GM19467 (cell line): ENCODE data around the gene ETDC.
"Not testable (repeated sequence)": the region's sequence is repeated elsewhere in the genome, so short reads cannot be mapped to it uniquely, and the experiment has no call there.

Experiments used
- ATAC-seq: cut with Tn5 transposase; IDR thresholded peaks from one replicate; pipeline ENCODE4 v1.9.1; 2021; ENCODE audit warnings: mild to moderate bottlenecking, moderate library complexity; ENCODE audit not compliant: unreplicated experiment

The ETDC gene

GRCh38 chrX:135309430-135309923 is at the start of gene ETDC:
ETDC (plus strand) TSS chrX:135309480; CDS start chrX:135309480, 0 bp downstream.
- ATAC-seq, result no peak

GRCh38 chrX:135260976-135261375 is 48.3 kb upstream of the ETDC start:
- not testable (repeated sequence) for ATAC-seq

DNA sequence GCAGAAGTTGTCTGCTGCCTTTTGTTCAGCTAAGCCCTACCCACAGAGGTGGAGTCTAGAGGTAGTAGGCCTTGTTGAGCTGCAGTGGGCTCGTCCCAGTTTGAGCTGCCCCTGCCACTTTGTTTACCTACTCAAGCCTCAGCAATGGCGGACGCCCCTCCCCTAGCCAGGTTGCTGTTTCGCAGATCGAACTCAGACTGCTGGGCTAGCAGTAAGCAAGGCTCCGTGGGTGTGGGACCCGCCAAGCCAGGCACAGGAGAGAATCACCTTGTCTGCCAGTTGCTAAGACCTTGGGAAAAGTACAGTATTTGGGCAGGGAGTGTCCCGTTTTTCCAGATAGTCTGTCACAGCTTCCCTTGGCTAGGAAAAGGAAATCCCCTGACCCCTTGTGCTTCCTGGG is 45.9 kb upstream of the ETDC start:
- not testable (repeated sequence) for ATAC-seq

GRCh38 chrX:135264206-135264605 is 45.1 kb upstream of the ETDC start:
- ATAC-seq, result no peak

GRCh38 chrX:135273162-135273561 is 36.1 kb upstream of the ETDC start:
- ATAC-seq, result no peak

DNA sequence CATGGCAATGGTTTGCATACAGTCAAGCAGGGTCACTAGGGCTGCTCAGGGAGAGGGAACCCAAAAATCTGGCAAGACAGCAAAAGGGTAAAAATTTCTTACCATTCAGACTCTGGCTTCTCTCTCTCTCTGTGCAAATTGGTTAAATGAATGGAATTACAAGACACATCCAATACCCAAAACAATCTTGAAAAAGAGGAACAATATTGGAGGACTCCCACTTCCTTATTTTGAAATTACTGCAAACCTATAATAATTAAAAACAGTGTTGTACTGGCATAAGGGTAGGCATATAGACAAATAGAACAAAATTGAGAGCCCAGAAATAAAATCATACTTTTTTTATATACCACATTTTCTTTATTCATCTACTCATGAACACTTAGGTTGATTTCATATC is 33.3 kb upstream of the ETDC start:
- no peak for ATAC-seq

DNA sequence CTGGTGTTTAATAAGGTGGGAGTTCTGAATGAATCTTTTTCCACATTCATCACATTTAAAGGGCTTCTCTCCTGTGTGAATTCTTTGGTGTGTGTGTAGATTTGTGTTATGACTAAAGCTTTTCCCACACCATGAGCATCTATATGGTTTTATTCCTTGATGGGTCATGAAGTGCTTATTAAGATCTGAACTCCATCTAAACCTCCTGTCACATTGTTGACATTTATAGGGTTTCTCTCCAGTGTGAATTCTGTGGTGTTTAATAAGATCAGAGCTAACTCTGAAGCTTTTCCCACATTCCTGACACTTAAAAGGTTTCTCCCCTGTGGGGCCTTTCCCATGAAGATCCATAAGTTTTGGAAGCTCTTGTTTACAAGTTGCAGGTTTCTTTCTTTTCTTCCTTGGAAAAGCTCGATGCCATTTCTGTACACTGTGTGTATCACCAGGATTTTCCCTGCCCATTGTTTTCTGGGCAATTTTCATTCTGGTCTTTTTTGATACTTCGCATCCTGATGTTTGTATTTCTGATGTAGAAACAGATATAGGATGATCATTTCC is 21.9 kb upstream of the ETDC start:
- ATAC-seq, result no peak

- peak; percentile 94 for ATAC-seq
Observed at GRCh38 chrX:135295238-135295943, 13.9 kb upstream of the ETDC start.

GRCh38 chrX:135295944-135296305 is 13.4 kb upstream of the ETDC start:
- ATAC-seq, result peak; percentile 33

DNA sequence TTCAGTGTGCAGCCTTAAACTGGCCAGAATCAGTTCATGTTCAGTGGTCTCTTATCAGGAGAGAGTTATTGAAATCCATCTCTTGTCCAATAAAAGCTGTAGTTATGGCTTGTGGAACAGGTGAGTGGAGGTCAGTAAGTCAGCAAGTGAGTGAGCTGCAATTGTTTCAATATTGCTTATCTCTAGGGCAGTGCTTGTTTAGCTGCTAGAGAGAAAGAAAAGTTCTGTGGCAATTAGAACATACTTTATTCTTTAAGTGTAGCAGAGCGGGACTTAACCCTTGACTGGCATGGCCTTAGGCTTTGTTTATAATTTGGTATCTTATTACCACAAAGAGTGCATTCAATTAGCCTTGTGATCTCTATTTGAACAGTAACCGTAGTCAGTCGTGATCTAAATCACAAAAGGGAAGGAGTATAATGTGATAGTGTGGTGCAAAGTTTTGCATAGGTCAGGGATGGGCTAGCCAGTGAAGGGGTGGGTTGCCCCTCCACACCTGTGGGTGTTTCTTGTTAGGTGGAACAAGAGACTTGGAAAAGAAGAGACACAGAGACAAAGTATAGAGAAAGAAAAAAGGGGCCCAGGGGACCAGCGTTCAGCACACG is 6.9 kb upstream of the ETDC start:
- no peak for ATAC-seq

DNA sequence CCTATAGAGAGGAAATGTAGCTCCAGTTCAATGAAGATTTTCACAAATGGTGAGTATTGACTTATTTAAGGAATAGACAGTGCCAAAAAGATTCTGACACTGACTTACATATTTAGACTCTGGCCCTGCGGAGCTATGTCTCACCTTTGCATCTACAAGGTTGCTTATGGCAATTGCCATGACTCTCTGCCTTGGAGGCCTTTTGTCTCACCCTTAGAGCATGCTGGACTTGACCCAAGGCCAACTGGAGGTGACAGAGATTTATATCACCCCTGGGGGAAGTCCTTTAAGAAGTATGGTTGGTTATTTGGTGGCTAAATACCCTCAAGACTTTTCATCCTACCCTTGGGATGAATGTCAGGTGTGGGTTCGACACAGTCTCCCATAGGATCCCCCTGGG is 4.5 kb upstream of the ETDC start:
- no peak for ATAC-seq

DNA sequence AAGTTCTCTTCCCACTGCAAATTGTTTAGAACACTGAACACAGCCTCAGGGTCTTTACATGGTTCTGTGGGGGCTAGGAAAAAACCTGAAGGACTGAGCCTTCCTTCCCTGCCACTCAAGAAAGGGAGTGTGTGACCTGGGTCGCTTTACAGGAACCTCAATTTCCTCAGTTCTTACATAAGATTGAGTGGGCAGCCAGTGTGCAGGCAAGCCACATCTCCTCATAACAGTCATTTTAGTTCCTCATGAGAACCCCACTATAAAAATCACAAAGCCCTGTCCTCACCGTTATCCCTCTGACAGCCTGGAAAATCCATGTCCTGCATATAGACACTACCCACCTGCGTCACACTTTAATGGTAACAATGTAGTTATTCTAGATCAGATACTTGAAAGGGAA is 2.1 kb upstream of the ETDC start:
- no peak for ATAC-seq

GRCh38 chrX:135308345-135308855 is 880 bp upstream of the ETDC start:
- no peak for ATAC-seq

GRCh38 chrX:135315864-135316263 is 6.6 kb downstream of the ETDC start:
- ATAC-seq, result no peak

DNA sequence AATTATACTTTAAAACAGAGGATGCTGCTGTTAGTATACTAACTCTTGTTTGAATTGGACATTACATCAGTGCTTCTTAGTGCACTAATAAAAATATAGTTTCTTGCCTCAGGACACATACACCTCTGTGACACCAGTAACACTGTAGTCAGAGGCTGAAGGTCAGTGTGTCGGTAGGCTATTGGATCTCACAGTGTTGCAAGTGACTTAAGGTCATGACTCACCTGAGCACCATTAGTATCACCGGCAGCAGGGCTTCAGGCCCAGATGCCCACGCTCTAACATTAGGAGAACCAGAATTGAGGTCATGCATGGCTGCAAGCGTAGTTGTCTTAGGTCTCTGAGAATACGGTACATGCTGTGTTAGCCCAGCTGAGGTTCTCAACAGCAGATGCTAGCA is 15.2 kb downstream of the ETDC start:
- no peak for ATAC-seq

DNA sequence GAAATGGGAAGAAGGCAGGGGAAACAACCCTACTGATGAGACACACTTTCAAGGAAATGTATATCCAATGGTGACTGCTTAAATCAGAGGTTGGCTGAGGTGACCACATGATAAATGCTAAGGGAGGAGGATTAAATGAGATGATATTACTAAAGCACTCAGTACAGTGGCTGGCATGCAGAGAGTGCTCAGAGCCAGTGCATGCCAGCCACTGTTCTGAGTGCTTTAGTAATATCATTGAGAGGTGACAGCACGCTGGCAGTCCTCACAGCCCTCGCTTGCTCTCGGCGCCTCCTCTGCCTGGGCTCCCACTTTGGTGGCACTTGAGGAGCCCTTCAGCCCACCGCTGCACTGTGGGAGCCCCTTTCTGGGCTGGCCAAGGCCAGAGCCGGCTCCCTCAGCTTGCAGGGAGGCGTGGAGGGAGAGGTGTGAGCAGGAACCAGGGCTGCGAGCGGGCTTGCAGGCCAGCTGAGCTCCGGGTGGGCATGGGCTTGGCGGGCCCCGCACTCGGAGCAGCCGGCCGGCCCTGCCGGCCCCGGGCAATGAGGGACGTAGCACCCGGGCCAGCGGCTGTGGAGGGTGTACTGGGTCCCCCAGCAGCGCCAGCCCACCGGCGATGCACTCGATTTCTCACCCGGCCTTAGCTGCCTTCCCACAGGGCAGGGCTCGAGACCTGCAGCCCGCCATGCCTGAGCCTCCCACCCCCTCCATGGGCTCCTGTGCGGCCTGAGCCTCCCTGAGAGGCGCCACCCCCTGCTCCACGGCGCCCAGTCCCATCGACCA is 15.9 kb downstream of the ETDC start:
- ATAC-seq, result not testable (repeated sequence)

GRCh38 chrX:135327299-135327698 is 18.0 kb downstream of the ETDC start:
- ATAC-seq, result no peak

DNA sequence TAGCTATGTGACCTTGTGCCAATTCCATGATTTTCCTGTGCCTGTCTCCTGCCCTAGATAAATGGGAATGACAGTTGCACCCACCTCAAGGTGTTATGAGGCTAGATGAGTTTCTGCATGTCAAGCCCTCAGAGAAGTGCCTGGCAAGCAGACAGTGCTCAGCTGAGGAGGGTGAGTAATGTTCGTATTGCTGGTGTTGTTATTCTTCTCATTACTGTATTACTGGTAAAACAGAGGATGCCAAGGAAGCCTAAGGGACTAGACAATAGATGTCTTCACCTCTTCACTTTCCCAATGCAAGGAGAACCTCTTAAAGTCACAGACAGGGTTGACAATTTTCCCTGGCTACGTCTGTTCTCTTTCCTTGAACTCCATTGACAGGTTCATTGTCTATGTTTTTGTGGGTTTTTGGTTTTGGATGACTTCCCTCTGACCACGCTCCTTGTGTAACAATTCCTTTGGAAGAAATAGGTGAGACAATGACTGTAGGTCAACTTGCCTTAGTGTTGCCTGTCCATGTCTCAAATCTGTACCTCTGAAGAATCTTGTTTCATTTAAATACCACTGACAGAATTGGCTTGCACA is 19.2 kb downstream of the ETDC start:
- no peak for ATAC-seq

DNA sequence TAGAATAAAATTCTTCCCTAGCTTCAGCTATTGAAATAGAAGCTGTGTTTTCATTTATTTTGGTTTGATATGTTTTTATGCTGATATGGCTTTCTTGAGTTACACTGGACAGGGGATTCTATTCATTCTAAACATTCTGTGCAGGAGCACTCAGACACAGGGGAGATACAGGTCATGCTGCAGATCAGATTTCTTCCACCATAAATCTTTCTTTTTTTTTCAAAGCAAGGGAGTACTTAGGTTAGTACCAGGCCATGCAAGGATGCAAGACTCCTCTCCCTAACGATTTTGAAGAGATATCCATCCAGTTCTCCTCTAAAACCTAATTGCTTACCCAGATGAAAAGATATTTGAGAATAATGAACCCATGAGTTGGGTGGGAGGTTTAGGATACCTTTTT is 21.4 kb downstream of the ETDC start:
- ATAC-seq, result no peak

DNA sequence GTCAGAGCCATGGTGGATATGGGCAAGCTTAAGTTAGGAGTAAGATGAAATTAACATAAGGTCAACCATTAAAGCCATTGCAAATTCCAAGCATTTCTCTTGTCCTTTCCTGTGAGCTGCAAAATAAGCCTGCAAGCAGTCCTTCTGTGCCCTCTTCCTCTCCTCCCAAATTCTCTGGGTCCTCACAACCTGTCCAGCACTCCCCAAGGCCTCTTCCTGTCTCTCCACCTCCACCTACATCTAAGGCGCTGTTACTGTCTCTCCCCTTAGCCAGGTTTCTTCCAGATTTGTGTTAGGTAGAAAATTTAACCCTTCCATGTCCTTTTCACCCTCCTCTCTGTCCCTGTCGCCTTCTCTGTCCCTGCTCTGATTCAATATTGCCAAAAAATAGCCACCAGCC is 22.2 kb downstream of the ETDC start:
- ATAC-seq, result no peak

GRCh38 chrX:135340831-135341230 is 31.6 kb downstream of the ETDC start:
- ATAC-seq, result no peak
